ENCODE results near the gene STK25. TPM values are rescaled to one million over a fixed set of nuclear protein-coding genes. Genes with fewer than 3 reads are reported as not detected.

Gene STK25
- polyA plus RNA-seq, 1 donor (not counting 4 experiments of a cell fraction or from before 2014, with no cell fraction given): 242 TPM

DNA sequence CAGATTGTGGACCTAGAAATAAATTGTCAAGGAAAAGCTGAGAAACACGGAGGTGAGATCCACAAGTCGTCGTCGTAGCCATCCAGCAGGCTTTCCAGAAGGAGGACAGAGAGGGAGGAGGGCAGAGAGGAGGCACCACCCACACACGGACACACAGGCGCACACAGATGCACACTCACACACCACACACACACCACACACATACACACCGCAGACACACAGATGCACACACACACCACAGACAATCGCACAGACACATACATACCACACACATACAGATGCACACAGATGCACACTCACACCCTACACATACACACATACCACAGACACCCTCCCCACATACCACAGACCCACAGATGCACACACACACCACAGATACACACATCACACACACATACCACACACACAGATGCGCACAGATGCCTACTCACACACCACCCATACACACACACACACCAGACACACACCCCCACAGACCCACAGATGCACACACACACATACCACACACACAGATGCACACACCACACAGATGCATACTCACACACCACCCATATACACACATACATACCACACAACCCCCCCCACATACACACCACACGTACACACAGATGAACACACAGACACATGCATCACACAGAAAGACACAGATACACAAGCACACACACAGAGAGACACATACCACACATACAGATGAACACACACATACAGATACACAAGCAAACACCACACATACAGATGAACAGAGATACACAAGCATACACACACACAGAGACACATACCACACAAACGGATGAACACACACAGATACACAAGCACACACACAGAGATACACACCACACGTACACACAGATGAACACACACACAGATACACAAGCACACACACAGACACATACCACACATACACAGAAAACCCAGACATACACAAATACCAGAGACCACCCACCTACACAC is 37.4 kb upstream of the STK25 start:
- Histone ChIP-seq H3K4me2 (ENCODE audit: control insufficient read depth, extremely low read depth, insufficient read depth, low read depth, low read length) (peak overlapping the region; percentile 49), H3K9me3 (ENCODE audit: control insufficient read depth, low read depth, low read length) (no peaks in the 10 kb centered on the region), H3K4me1 (ENCODE audit: control insufficient read depth, extremely low read depth, insufficient read depth, low read length) (peaks cover 30% of the 10 kb centered on the region), H3K27me3 (ENCODE audit: control insufficient read depth, extremely low read depth, insufficient read depth, low read length) (peaks cover 15% of the 10 kb centered on the region), H3K4me3 (ENCODE audit: control insufficient read depth in 2 of 3, extremely low read depth in 1 of 3, insufficient read depth in 2 of 3, low read depth in 1 of 3, low read length in 3 of 3) (no peak overlapping the region), H3K36me3 (ENCODE audit: control insufficient read depth in 2 of 2, extremely low read depth in 1 of 2, insufficient read depth in 2 of 2, low read length in 2 of 2) (no peaks in the 10 kb centered on the region), H3K79me2 (ENCODE audit: control insufficient read depth, insufficient read depth, low read length) (no peaks in the 10 kb centered on the region), H2AFZ (ENCODE audit: control insufficient read depth, low read length) (no peak overlapping the region), H3K9ac (ENCODE audit: control insufficient read depth, extremely low read depth, insufficient read depth, low read length) (no peak overlapping the region), H3K9me1 (ENCODE audit: control insufficient read depth, extremely low read depth, insufficient read depth, low read length) (peaks cover 2% of the 10 kb centered on the region), H3K27ac (ENCODE audit: control insufficient read depth, insufficient read depth, low read length) (no peak overlapping the region), H4K20me1 (ENCODE audit: control insufficient read depth, extremely low read depth, insufficient read depth, low read length) (no peaks in the 10 kb centered on the region)
- TF ChIP-seq EZH2 (IDR thresholded peaks at IDR 0.05; ENCODE audit: low read length): no peak
- TF ChIP-seq, protein P1, sequence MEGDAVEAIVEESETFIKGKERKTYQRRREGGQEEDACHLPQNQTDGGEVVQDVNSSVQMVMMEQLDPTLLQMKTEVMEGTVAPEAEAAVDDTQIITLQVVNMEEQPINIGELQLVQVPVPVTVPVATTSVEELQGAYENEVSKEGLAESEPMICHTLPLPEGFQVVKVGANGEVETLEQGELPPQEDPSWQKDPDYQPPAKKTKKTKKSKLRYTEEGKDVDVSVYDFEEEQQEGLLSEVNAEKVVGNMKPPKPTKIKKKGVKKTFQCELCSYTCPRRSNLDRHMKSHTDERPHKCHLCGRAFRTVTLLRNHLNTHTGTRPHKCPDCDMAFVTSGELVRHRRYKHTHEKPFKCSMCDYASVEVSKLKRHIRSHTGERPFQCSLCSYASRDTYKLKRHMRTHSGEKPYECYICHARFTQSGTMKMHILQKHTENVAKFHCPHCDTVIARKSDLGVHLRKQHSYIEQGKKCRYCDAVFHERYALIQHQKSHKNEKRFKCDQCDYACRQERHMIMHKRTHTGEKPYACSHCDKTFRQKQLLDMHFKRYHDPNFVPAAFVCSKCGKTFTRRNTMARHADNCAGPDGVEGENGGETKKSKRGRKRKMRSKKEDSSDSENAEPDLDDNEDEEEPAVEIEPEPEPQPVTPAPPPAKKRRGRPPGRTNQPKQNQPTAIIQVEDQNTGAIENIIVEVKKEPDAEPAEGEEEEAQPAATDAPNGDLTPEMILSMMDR (optimal IDR thresholded peaks at IDR 0.05 in 1 of 3, IDR thresholded peaks at IDR 0.05 in 1 of 3, conservative IDR thresholded peaks at IDR 0.05 in 1 of 3; ENCODE audit: extremely low read depth in 1 of 3, insufficient read depth in 2 of 3, low read length in 3 of 3): no peak
- FAIRE-seq (peak; percentile 63), DNase-seq (ENCODE audit: low read depth, low spot score) (peak; percentile 65)
- dilution Hi-C loops (cut with MboI; ENCODE audit: extremely low pct_ligation_motif_present, low sequenced_read_pairs): no loop called here

DNA sequence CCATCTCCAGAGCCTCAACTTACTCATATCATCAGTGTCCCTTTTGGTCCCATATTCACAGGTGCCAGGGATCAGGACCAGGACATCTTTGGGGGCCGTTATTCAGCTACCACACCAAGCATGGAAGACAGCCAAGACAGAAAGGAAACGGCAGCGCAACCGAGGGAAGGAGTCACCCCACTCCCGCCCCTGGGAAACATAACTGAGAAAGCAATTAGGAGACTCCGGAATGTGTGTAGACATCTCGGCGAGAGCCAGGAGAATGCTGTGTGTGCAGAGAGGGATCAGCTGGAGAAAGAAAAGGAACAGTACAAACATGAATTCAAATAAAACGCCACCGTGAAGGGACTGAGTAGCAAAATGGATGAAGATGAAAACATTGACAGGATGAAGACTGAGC is 36.7 kb upstream of the STK25 start:
- Histone ChIP-seq H3K9me1 (ENCODE audit: control insufficient read depth, extremely low read depth, insufficient read depth, low read length) (peaks cover 2% of the 10 kb centered on the region), H4K20me1 (ENCODE audit: control insufficient read depth, extremely low read depth, insufficient read depth, low read length) (no peaks in the 10 kb centered on the region), H3K79me2 (ENCODE audit: control insufficient read depth, insufficient read depth, low read length) (no peaks in the 10 kb centered on the region), H3K9ac (ENCODE audit: control insufficient read depth, extremely low read depth, insufficient read depth, low read length) (no peak overlapping the region), H3K36me3 (ENCODE audit: control insufficient read depth in 2 of 2, extremely low read depth in 1 of 2, insufficient read depth in 2 of 2, low read length in 2 of 2) (no peaks in the 10 kb centered on the region), H3K4me1 (ENCODE audit: control insufficient read depth, extremely low read depth, insufficient read depth, low read length) (peaks cover 37% of the 10 kb centered on the region), H3K27ac (ENCODE audit: control insufficient read depth, insufficient read depth, low read length) (no peak overlapping the region), H3K27me3 (ENCODE audit: control insufficient read depth, extremely low read depth, insufficient read depth, low read length) (peaks cover 15% of the 10 kb centered on the region), H3K4me2 (ENCODE audit: control insufficient read depth, extremely low read depth, insufficient read depth, low read depth, low read length) (peak overlapping the region; percentile 49), H2AFZ (ENCODE audit: control insufficient read depth, low read length) (peak overlapping the region; percentile 33), H3K4me3 (ENCODE audit: control insufficient read depth in 2 of 3, extremely low read depth in 1 of 3, insufficient read depth in 2 of 3, low read depth in 1 of 3, low read length in 3 of 3) (no peak overlapping the region), H3K9me3 (ENCODE audit: control insufficient read depth, low read depth, low read length) (no peaks in the 10 kb centered on the region)
- FAIRE-seq (peak; percentile 9), DNase-seq (ENCODE audit: low read depth, low spot score) (no peak)
- dilution Hi-C loops (cut with MboI; ENCODE audit: extremely low pct_ligation_motif_present, low sequenced_read_pairs): no loop called here
- TF ChIP-seq, protein P1 (optimal IDR thresholded peaks at IDR 0.05 in 1 of 3, IDR thresholded peaks at IDR 0.05 in 1 of 3, conservative IDR thresholded peaks at IDR 0.05 in 1 of 3; ENCODE audit: extremely low read depth in 1 of 3, insufficient read depth in 2 of 3, low read length in 3 of 3): no peak
- TF ChIP-seq EZH2 (IDR thresholded peaks at IDR 0.05; ENCODE audit: low read length): no peak

Measured in keratinocyte (primary cell).